Endodermal cell (in vitro differentiated cells): ENCODE results near the gene CEMP1. TPM values are rescaled to one million over a fixed set of nuclear protein-coding genes. Genes with fewer than 3 reads are reported as not detected.
A peak's percentile ranks its signal among the peaks of the same experiment; 100 is the strongest.

ENCODE experiments used
- DNase-seq: peaks from one replicate; pipeline ENCODE4 v3.0.0-alpha.2; 2017
- H3K27ac ChIP-seq: 2 replicates; pipeline ENCODE4 v1.5.1; 2013; ENCODE audit warnings: mild to moderate bottlenecking, low read depth, low read length, moderate library complexity
- H3K27me3 ChIP-seq: 2 replicates; pipeline ENCODE4 v1.6.1; 2013; ENCODE audit warnings: mild to moderate bottlenecking, low read length, moderate library complexity; ENCODE audit not compliant: insufficient read depth, control insufficient read depth, poor library complexity, severe bottlenecking
- H3K36me3 ChIP-seq: 2 replicates; pipeline ENCODE4 v1.7.0; 2013; ENCODE audit warnings: mild to moderate bottlenecking, low read length, moderate library complexity; ENCODE audit not compliant: control insufficient read depth, insufficient read depth
- H3K4me1 ChIP-seq: one replicate; pipeline ENCODE4 v1.7.0; 2013; ENCODE audit warnings: low read length; ENCODE audit not compliant: control insufficient read depth, insufficient read depth
- H3K4me3 ChIP-seq: 2 replicates; pipeline ENCODE4 v1.5.1; 2013; ENCODE audit warnings: mild to moderate bottlenecking, low read length, moderate library complexity
- H3K9ac ChIP-seq: 2 replicates; pipeline ENCODE4 v1.6.1; 2013; ENCODE audit warnings: mild to moderate bottlenecking, low read length, moderate library complexity; ENCODE audit not compliant: poor library complexity, severe bottlenecking; ENCODE audit errors: extremely low read depth
- H3K9me3 ChIP-seq: 2 replicates; pipeline ENCODE4 v1.6.1; 2013; ENCODE audit warnings: mild to moderate bottlenecking, low read length, moderate library complexity; ENCODE audit not compliant: control insufficient read depth
- H3K27ac Mint-ChIP-seq: 2 replicates; pipeline ENCODE4 v1.8.0; 2020; ENCODE audit warnings: mixed read lengths
- H3K27me3 Mint-ChIP-seq: 2 replicates; pipeline ENCODE4 v1.8.0; 2021; ENCODE audit warnings: mild to moderate bottlenecking, mixed read lengths; ENCODE audit not compliant: insufficient read depth
- H3K36me3 Mint-ChIP-seq: 2 replicates; pipeline ENCODE4 v1.8.0; 2020; ENCODE audit warnings: low read depth, mixed read lengths
- H3K4me1 Mint-ChIP-seq: 2 replicates; pipeline ENCODE4 v1.8.0; 2020; ENCODE audit warnings: mixed read lengths
- H3K4me3 Mint-ChIP-seq: 2 replicates; pipeline ENCODE4 v1.8.0; 2020; ENCODE audit warnings: mild to moderate bottlenecking, moderate library complexity, mixed read lengths
- H3K9me3 Mint-ChIP-seq: 2 replicates; pipeline ENCODE4 v1.8.0; 2020; ENCODE audit warnings: mild to moderate bottlenecking, mixed read lengths
- CTCF ChIP-seq: fragments of 200-600 bp; sonication (generic); conservative IDR thresholded peaks from 2 replicates; pipeline ENCODE4 v1.5.0; 2021; ENCODE audit warnings: antibody characterized with exemption, mild to moderate bottlenecking
- WGBS, 2 experiments: methylation state at CpG; one replicate each; pipeline versions ENCODE4 v1.1.5 to v1.1.7; 2013; ENCODE audit warnings: missing lambda C conversion rate in 2 of 2, mixed read lengths in 1 of 2; ENCODE audit not compliant: insufficient coverage in 1 of 2, insufficient read length in 1 of 2; 5-methylcytosine and 5-hydroxymethylcytosine counted together
- total RNA-seq, 2 donors: library from RNA; stranded (reverse); fragmentation: NEBNext Ultra II Directional in 1 of 2; extraction: Animal tissue kit (Norgen Biotek cat#: 25700) in 1 of 2; gene quantifications; 2 replicates in 1 of 2; 3 replicates in 1 of 2; pipeline ENCODE4 v1.2.1, GENCODE V29; 2021

CEMP1 gene
- total RNA-seq, 2 donors from 2014 or later = 0.24 TPM; not detected in 1

DNA sequence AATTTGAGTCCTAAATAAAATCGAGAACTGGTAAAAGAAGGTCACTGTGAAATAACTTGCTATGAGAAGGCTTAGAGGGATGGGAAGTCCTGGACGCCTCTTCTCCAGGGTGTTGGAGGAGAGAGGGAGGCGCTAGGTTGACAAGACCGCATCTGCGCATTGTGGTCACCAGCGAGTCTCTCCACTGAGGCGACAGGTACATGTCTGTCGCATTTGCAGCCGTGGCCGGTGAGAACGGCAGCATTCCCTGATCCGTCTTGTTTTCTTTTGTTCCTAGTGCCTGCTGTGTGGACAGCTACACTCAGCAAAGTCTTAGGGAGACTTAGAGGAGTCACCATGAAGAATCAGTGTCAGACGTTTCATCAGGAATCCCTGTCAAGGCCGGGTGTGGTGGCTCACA is 25.5 kb downstream of the CEMP1 start:
- no peak overlapping the region for H3K4me3 ChIP-seq
- WGBS, 2 experiments = 90 to 92% methylated on average over 11 to 14 of the region's 14 CpGs
- H3K9me3 ChIP-seq = no peaks in the 10 kb centered on the region
- no peaks in the 10 kb centered on the region for H3K27me3 ChIP-seq
- H3K27ac ChIP-seq = no peak overlapping the region
- no peak for DNase-seq
- H3K36me3 ChIP-seq = peaks cover 3% of the 10 kb centered on the region
- no peaks in the 10 kb centered on the region for H3K9me3 Mint-ChIP-seq
- H3K27me3 Mint-ChIP-seq = no peaks in the 10 kb centered on the region
- H3K27ac Mint-ChIP-seq = no peak overlapping the region
- H3K4me1 Mint-ChIP-seq = peaks cover 3% of the 10 kb centered on the region
- no peak overlapping the region for H3K4me3 Mint-ChIP-seq
- H3K36me3 Mint-ChIP-seq = no peaks in the 10 kb centered on the region
- H3K9ac ChIP-seq = no peak overlapping the region
- no peaks in the 10 kb centered on the region for H3K4me1 ChIP-seq
- no peak for TF ChIP-seq CTCF

GRCh38 chr16:2501946-2502895 is 29.0 kb downstream of the CEMP1 start:
- no peaks in the 10 kb centered on the region for H3K27me3 ChIP-seq
- no peaks in the 10 kb centered on the region for H3K4me1 ChIP-seq
- Mint-ChIP-seq H3K4me3 (no peak overlapping the region), H3K27ac (no peak overlapping the region), H3K9me3 (no peaks in the 10 kb centered on the region), H3K27me3 (no peaks in the 10 kb centered on the region), H3K36me3 (peaks cover 5% of the 10 kb centered on the region), H3K4me1 (no peaks in the 10 kb centered on the region)
- no peak for TF ChIP-seq CTCF
- no peaks in the 10 kb centered on the region for H3K9me3 ChIP-seq
- no peak overlapping the region for H3K27ac ChIP-seq
- H3K9ac ChIP-seq = no peak overlapping the region
- no peak for DNase-seq
- peaks cover 3% of the 10 kb centered on the region for H3K36me3 ChIP-seq
- no peak overlapping the region for H3K4me3 ChIP-seq
- 86 to 87% methylated on average over 10 to 18 of the region's 18 CpGs for WGBS, 2 experiments

GRCh38 chr16:2500918-2501750 is 30.1 kb downstream of the CEMP1 start:
- H3K27me3 Mint-ChIP-seq = no peaks in the 10 kb centered on the region
- Histone ChIP-seq H3K27me3 (no peaks in the 10 kb centered on the region), H3K4me1 (no peaks in the 10 kb centered on the region), H3K27ac (no peak overlapping the region), H3K9ac (no peak overlapping the region), H3K36me3 (peaks cover 3% of the 10 kb centered on the region), H3K4me3 (peak overlapping the region; percentile 53), H3K9me3 (no peaks in the 10 kb centered on the region)
- 10 to 44% methylated on average over 7 to 22 of the region's 23 CpGs for WGBS, 2 experiments
- DNase-seq = peak; percentile 97
- no peaks in the 10 kb centered on the region for H3K4me1 Mint-ChIP-seq
- H3K36me3 Mint-ChIP-seq = peaks cover 7% of the 10 kb centered on the region
- H3K4me3 Mint-ChIP-seq = peak overlapping the region; percentile 41
- H3K27ac Mint-ChIP-seq = no peak overlapping the region
- TF ChIP-seq CTCF = peak; percentile 99
- H3K9me3 Mint-ChIP-seq = no peaks in the 10 kb centered on the region
